OCI-LY1 (cell line): ENCODE data around the gene IQGAP2.

ENCODE experiments used
- CTCF ChIP-seq: fragments of 200-600 bp; sonication (generic), shearing (Covaris generic); IDR thresholded peaks from 2 replicates; pipeline ENCODE4 v1.5.1; 2017; ENCODE audit warnings: mild to moderate bottlenecking, antibody characterized with exemption, low read length, moderate library complexity, mixed read lengths
- EZH2 ChIP-seq: fragments of 200-600 bp; sonication (generic), shearing (Covaris generic); IDR thresholded peaks from 2 replicates; pipeline ENCODE4 v1.8.0; 2017; ENCODE audit warnings: borderline replicate concordance, mixed run types, mild to moderate bottlenecking, antibody characterized with exemption, low read length, moderate library complexity, mixed read lengths

GRCh38 chr5:76443066-76443800 is 40.1 kb downstream of the IQGAP2 start:
- TF ChIP-seq CTCF: no peak
- no peak for TF ChIP-seq EZH2
